OCI-LY7 (cell line): Measurements from ENCODE around the gene GALC. TPM values are rescaled to one million over a fixed set of nuclear protein-coding genes. Genes with fewer than 3 reads are reported as not detected.

Experiments
- BruUV-seq: library from RNA; stranded (reverse); fragments of 400-500 nt; replicated peaks from 2 replicates; lab custom pipeline; 2021; lab: Mats Ljungman, UMichigan
- CTCF ChIA-PET: fragments of 300-600 bp; sonication (Branson Sonifier 250); formaldehyde crosslinking; loops from one replicate; lab custom pipeline; 2022; ENCODE audit warnings: antibody characterized with exemption; ENCODE audit not compliant: unreplicated experiment; lab: Charles Lee
- POLR2A ChIA-PET: fragments of 300-600 bp; sonication (Branson Sonifier 250); formaldehyde crosslinking; loops from one replicate; lab custom pipeline; 2022; ENCODE audit warnings: antibody characterized with exemption; lab: Charles Lee
- DNase-seq: peaks from one replicate; pipeline ENCODE4 v3.0.0-alpha.2; 2015; ENCODE audit warnings: low spot score
- H2AFZ ChIP-seq: fragments of 200-600 bp; sonication (generic), shearing (Covaris generic); 2 replicates; pipeline ENCODE4 v1.6.1; 2014; ENCODE audit warnings: mild to moderate bottlenecking, antibody characterized with exemption, low read length, moderate library complexity
- H3K27ac ChIP-seq: fragments of 200-600 bp; sonication (generic); 2 replicates; pipeline ENCODE4 v1.5.1; 2014; ENCODE audit warnings: mixed run types, low read depth, mild to moderate bottlenecking, moderate library complexity, low read length, inconsistent platforms; ENCODE audit not compliant: poor library complexity, severe bottlenecking
- H3K36me3 ChIP-seq: fragments of 200-600 bp; sonication (generic); 2 replicates; pipeline ENCODE4 v1.6.1; 2014; ENCODE audit warnings: mild to moderate bottlenecking, antibody characterized with exemption, low read length, moderate library complexity, mixed read lengths; ENCODE audit not compliant: insufficient read depth
- H3K4me1 ChIP-seq: fragments of 200-600 bp; sonication (generic); 2 replicates; pipeline ENCODE4 v1.5.1; 2014; ENCODE audit warnings: mild to moderate bottlenecking, low read length; ENCODE audit not compliant: insufficient read depth, poor library complexity, severe bottlenecking
- H3K4me2 ChIP-seq: fragments of 200-600 bp; sonication (generic); 2 replicates; pipeline ENCODE4 v1.6.1; 2014; ENCODE audit warnings: mild to moderate bottlenecking, low read length
- H3K4me3 ChIP-seq: fragments of 200-600 bp; sonication (generic); 2 replicates; pipeline ENCODE4 v1.5.1; 2014; ENCODE audit warnings: mild to moderate bottlenecking, low read depth, low read length; ENCODE audit not compliant: poor library complexity, severe bottlenecking
- H3K79me2 ChIP-seq: fragments of 200-600 bp; sonication (generic); 2 replicates; pipeline ENCODE4 v1.6.1; 2016; ENCODE audit warnings: low read depth, mild to moderate bottlenecking, low read length, moderate library complexity, mixed read lengths; ENCODE audit not compliant: insufficient read depth
- H3K9me2 ChIP-seq: fragments of 200-600 bp; sonication (generic); 2 replicates; pipeline ENCODE4 v1.6.1; 2016; ENCODE audit warnings: mild to moderate bottlenecking, low read length, mixed read lengths; ENCODE audit not compliant: insufficient read depth
- H3K9me3 ChIP-seq: fragments of 200-600 bp; sonication (generic); 2 replicates; pipeline ENCODE4 v1.6.1; 2014; ENCODE audit warnings: mild to moderate bottlenecking, mixed run types, low read length, mixed read lengths
- H4K20me1 ChIP-seq: fragments of 200-600 bp; sonication (generic); 2 replicates; pipeline ENCODE4 v1.6.1; 2014; ENCODE audit warnings: mild to moderate bottlenecking, antibody characterized with exemption, low read length, moderate library complexity, mixed read lengths; ENCODE audit not compliant: insufficient read depth
- CTCF ChIP-seq: fragments of 200-600 bp; sonication (generic); conservative IDR thresholded peaks from 2 replicates; pipeline ENCODE4 v1.5.1; 2014; ENCODE audit warnings: mild to moderate bottlenecking, antibody characterized with exemption, low read length, moderate library complexity, mixed read lengths
- EZH2phosphoT487 ChIP-seq: fragments of 200-600 bp; sonication (generic); IDR thresholded peaks from 2 replicates; pipeline ENCODE4 v1.6.1; 2018; ENCODE audit warnings: low read depth, borderline replicate concordance, mild to moderate bottlenecking, mixed run types, antibody characterized with exemption, low read length, moderate library complexity, mixed read lengths
- intact Hi-C: fragments of 100-400 bp; cut with micrococcal nuclease; formaldehyde crosslinking; loops from one replicate; pipeline ENCODE4 v1.10.0; 2022; ENCODE audit not compliant: unreplicated experiment
- total RNA-seq, 2 experiments: library from RNA; depleted of rRNA in 1 of 2; stranded (reverse); fragments of >200 nt in 1 of 2; shearing (Covaris generic) in 1 of 2; gene quantifications; 2 replicates each; pipeline ENCODE4 v1.2.3, GENCODE V29; 2014 to 2022

GALC gene
- total RNA-seq, 2 experiments from 2014 or later: 4.4 to 18.0 TPM

- no peak for DNase-seq
- Histone ChIP-seq H3K4me3 (no peak overlapping the region), H2AFZ (no peak overlapping the region), H3K36me3 (no peaks in the 10 kb centered on the region), H3K9me3 (no peaks in the 10 kb centered on the region), H3K4me2 (no peak overlapping the region), H3K79me2 (no peaks in the 10 kb centered on the region), H3K4me1 (no peaks in the 10 kb centered on the region), H4K20me1 (no peaks in the 10 kb centered on the region), H3K9me2 (no peaks in the 10 kb centered on the region), H3K27ac (no peak overlapping the region)
- CTCF ChIA-PET: no interaction called here
- intact Hi-C loops: no loop called here
- no peak for TF ChIP-seq CTCF
- no peak for TF ChIP-seq EZH2phosphoT487
- no TSS peak for BruUV-seq
- POLR2A ChIA-PET: interaction anchor here (1.0 to 1.4 kb wide), 2 partner anchors 9 to 10 kb away, joined by 3 read pairs; no protein-coding TSS in a partner anchor
Measured at GRCh38 chr14:88039197-88039596, 46.2 kb upstream of the GALC start.

DNA sequence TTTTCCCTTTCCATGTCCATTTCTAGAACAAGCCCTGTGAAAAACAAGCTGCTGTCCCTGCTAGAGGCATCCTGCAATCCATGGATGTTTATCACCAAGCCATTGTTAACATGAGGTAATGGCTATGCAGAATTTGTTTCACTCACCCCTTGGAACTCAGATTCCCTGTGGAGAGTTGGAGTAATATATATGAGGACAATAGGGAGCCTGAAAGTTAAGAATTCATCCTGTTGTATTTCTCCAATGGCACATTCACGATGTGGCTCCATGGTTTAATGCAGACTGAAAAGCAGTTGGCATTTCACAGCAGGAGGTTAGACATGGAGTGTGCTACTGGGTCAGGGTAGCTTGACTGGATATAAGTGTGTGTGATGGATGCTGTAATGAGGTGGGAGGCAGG is 44.3 kb upstream of the GALC start:
- POLR2A ChIA-PET: no interaction called here
- no peaks in the 10 kb centered on the region for H3K9me2 ChIP-seq
- DNase-seq: no peak
- no peaks in the 10 kb centered on the region for H4K20me1 ChIP-seq
- CTCF ChIA-PET: no interaction called here
- H3K4me2 ChIP-seq: no peak overlapping the region
- intact Hi-C loops: no loop called here
- no peaks in the 10 kb centered on the region for H3K36me3 ChIP-seq
- H3K27ac ChIP-seq: no peak overlapping the region
- H3K4me3 ChIP-seq: no peak overlapping the region
- no TSS peak for BruUV-seq
- TF ChIP-seq CTCF: no peak
- no peaks in the 10 kb centered on the region for H3K79me2 ChIP-seq
- no peaks in the 10 kb centered on the region for H3K4me1 ChIP-seq
- H2AFZ ChIP-seq: no peak overlapping the region
- H3K9me3 ChIP-seq: no peaks in the 10 kb centered on the region

- ChIA-PET POLR2A (no interaction called here), CTCF (interaction anchor here (0.6 kb wide), 1 partner anchor 21 kb away, joined by 3 read pairs; no protein-coding TSS in a partner anchor)
- Histone ChIP-seq H3K27ac (no peak overlapping the region), H3K4me1 (no peaks in the 10 kb centered on the region), H3K9me3 (no peaks in the 10 kb centered on the region), H3K36me3 (no peaks in the 10 kb centered on the region), H4K20me1 (no peaks in the 10 kb centered on the region), H3K9me2 (no peaks in the 10 kb centered on the region), H3K4me3 (no peak overlapping the region), H2AFZ (no peak overlapping the region), H3K4me2 (no peak overlapping the region), H3K79me2 (no peaks in the 10 kb centered on the region)
- no TSS peak for BruUV-seq
- TF ChIP-seq CTCF: no peak
- intact Hi-C loops: no loop called here
- DNase-seq: no peak
Measured at GRCh38 chr14:88036422-88036821, 43.4 kb upstream of the GALC start.
